Prostate gland (tissue), 2 donors: ENCODE measurements around the gene THAP4.
"Not testable (repeated sequence)": the region's sequence is repeated elsewhere in the genome, so short reads cannot be mapped to it uniquely, and the experiment has no call there.

Experiments used
- POLR2A ChIP-seq: fragments of 450-650 bp; IDR thresholded peaks from one replicate; pipeline ENCODE4 v1.6.1; 2016; ENCODE audit warnings: antibody characterized with exemption, mild to moderate bottlenecking
- TF ChIP-seq, protein P1 (sequence below), 4 experiments: fragments of 200-600 bp in 2 of 4; fragments of 450-650 bp in 2 of 4; sonication (generic) in 2 of 4; IDR thresholded peaks; 1 replicate in 3 of 4; 2 replicates in 1 of 4; pipeline ENCODE4 v1.5.1; 2016 to 2019; ENCODE audit warnings: antibody characterized with exemption in 4 of 4, mild to moderate bottlenecking in 2 of 4, moderate library complexity in 2 of 4

DNA sequence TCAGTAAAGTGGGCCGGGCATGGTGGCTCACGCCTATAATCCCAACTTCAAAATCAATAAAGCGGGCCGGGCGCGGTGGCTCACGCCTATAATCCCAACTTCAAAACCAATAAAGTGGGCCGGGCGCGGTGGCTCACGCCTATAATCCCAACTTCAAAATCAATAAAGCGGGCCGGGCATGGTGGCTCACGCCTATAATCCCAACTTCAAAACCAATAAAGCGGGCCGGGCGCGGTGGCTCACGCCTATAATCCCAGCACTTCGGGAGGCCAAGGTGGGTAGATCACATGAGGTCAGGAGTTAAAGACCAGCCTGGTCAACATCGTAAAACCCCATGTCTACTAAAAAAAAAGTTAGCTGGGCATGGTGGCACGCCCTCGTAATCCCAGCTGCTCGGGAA, 25.8 kb upstream of the THAP4 start:
- TF ChIP-seq, protein P1, sequence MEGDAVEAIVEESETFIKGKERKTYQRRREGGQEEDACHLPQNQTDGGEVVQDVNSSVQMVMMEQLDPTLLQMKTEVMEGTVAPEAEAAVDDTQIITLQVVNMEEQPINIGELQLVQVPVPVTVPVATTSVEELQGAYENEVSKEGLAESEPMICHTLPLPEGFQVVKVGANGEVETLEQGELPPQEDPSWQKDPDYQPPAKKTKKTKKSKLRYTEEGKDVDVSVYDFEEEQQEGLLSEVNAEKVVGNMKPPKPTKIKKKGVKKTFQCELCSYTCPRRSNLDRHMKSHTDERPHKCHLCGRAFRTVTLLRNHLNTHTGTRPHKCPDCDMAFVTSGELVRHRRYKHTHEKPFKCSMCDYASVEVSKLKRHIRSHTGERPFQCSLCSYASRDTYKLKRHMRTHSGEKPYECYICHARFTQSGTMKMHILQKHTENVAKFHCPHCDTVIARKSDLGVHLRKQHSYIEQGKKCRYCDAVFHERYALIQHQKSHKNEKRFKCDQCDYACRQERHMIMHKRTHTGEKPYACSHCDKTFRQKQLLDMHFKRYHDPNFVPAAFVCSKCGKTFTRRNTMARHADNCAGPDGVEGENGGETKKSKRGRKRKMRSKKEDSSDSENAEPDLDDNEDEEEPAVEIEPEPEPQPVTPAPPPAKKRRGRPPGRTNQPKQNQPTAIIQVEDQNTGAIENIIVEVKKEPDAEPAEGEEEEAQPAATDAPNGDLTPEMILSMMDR (IDR thresholded peaks at IDR 0.05): not testable (repeated sequence)
- TF ChIP-seq POLR2A: not testable (repeated sequence)
